ENCODE data around the gene SRL.

- TF ChIP-seq CTCF (IDR thresholded peaks at IDR 0.05) (peak; percentile 95), JUND (IDR thresholded peaks at IDR 0.05) (no peak), POLR2AphosphoS5 (IDR thresholded peaks at IDR 0.05; ENCODE audit: low read depth, low read length) (no peak)
These were observed 46.5 kb upstream of the SRL start for GRCh38 chr16:4288148-4288921.
